Hepatocyte (in vitro differentiated cells): ENCODE data around the gene PNMA6F. TPM values are rescaled to one million over a fixed set of nuclear protein-coding genes. Genes with fewer than 3 reads are reported as not detected.
"Not testable (repeated sequence)": the region's sequence is repeated elsewhere in the genome, so short reads cannot be mapped to it uniquely, and the experiment has no call there.

Source experiments
- DNase-seq: peaks from one replicate; pipeline ENCODE4 v3.0.0-alpha.2; 2016; ENCODE audit warnings: low spot score
- H2AFZ ChIP-seq: fragments of 200-600 bp; sonication (generic); 2 replicates; pipeline ENCODE4 v1.6.0; 2016; ENCODE audit warnings: antibody characterized with exemption, mild to moderate bottlenecking
- H3K27ac ChIP-seq: fragments of 200-600 bp; sonication (generic); 2 replicates; pipeline ENCODE4 v1.5.1; 2016; ENCODE audit warnings: mild to moderate bottlenecking
- H3K27me3 ChIP-seq: fragments of 200-600 bp; sonication (generic); 2 replicates; pipeline ENCODE4 v1.6.1; 2016
- H3K36me3 ChIP-seq: fragments of 200-600 bp; sonication (generic); replicated peaks from 2 replicates; pipeline ENCODE4 v1.5.1; 2016; ENCODE audit warnings: low read depth; ENCODE audit not compliant: insufficient read depth
- H3K4me1 ChIP-seq: fragments of 200-600 bp; sonication (generic); 2 replicates; pipeline ENCODE4 v1.5.1; 2016; ENCODE audit warnings: mild to moderate bottlenecking, moderate library complexity; ENCODE audit not compliant: insufficient read depth
- H3K4me2 ChIP-seq: fragments of 200-600 bp; sonication (generic); 2 replicates; pipeline ENCODE4 v1.6.0; 2016
- H3K4me3 ChIP-seq: fragments of 200-600 bp; sonication (generic); 2 replicates; pipeline ENCODE4 v1.5.1; 2016; ENCODE audit warnings: mild to moderate bottlenecking
- H3K79me2 ChIP-seq: fragments of 200-600 bp; sonication (generic); 2 replicates; pipeline ENCODE4 v1.6.0; 2017; ENCODE audit warnings: mild to moderate bottlenecking
- H3K9me2 ChIP-seq: fragments of 200-600 bp; sonication (generic); replicated peaks from 2 replicates; pipeline ENCODE4 v1.6.0; 2017; ENCODE audit warnings: mild to moderate bottlenecking; ENCODE audit not compliant: insufficient read depth
- H3K9me3 ChIP-seq: fragments of 200-600 bp; sonication (generic); 2 replicates; pipeline ENCODE4 v1.5.1; 2016; ENCODE audit warnings: low read depth, mild to moderate bottlenecking
- H4K20me1 ChIP-seq: fragments of 200-600 bp; sonication (generic); 2 replicates; pipeline ENCODE4 v1.6.0; 2016; ENCODE audit warnings: mild to moderate bottlenecking; ENCODE audit not compliant: insufficient read depth, poor library complexity, severe bottlenecking
- CTCF ChIP-seq: fragments of 200-600 bp; sonication (generic); IDR thresholded peaks from 2 replicates; pipeline ENCODE4 v1.5.1; 2016; ENCODE audit warnings: antibody characterized with exemption, mild to moderate bottlenecking; ENCODE audit not compliant: poor library complexity
- EZH2 ChIP-seq: fragments of 200-600 bp; sonication (generic); IDR thresholded peaks from 2 replicates; pipeline ENCODE4 v1.6.1; 2016; ENCODE audit warnings: antibody characterized with exemption, mild to moderate bottlenecking, borderline replicate concordance
- EZH2phosphoT487 ChIP-seq: fragments of 200-600 bp; sonication (generic); IDR thresholded peaks from one replicate; pipeline ENCODE4 v1.6.1; 2018; ENCODE audit warnings: antibody characterized with exemption, mild to moderate bottlenecking, low read depth, moderate library complexity; ENCODE audit not compliant: unreplicated experiment, severe bottlenecking
- WGBS: methylation state at CpG from one replicate; pipeline ENCODE4 v1.1.6; 2016; ENCODE audit warnings: low lambda C conversion rate; ENCODE audit errors: missing lambda C conversion rate; 5-methylcytosine and 5-hydroxymethylcytosine counted together
- polyA plus RNA-seq: library from polyadenylated mRNA; unstranded; fragments of >200 nt; fragmentation: Nextera tagmentation; extraction: Ambion mirVana; gene quantifications from 2 replicates; pipeline ENCODE4 v1.2.1, GENCODE V29; 2016
- total RNA-seq: library from RNA; depleted of rRNA; stranded (reverse); fragments of >200 nt; gene quantifications from 2 replicates; pipeline ENCODE4 v1.2.3, GENCODE V29; 2014

The PNMA6F gene
- total and polyA plus RNA-seq, 2 experiments from 2014 or later: not detected

GRCh38 chrX:153301746-153302145 is 19.8 kb downstream of the PNMA6F start:
- WGBS: 82% methylated on average over 3 of the region's 3 CpGs
- Histone ChIP-seq H3K4me1 (no peaks in the 10 kb centered on the region), H3K9me3 (no peaks in the 10 kb centered on the region), H3K36me3 (no peaks in the 10 kb centered on the region), H3K4me2 (no peak overlapping the region), H3K9me2 (no peaks in the 10 kb centered on the region), H3K27ac (no peak overlapping the region), H2AFZ (no peak overlapping the region), H3K27me3 (no peaks in the 10 kb centered on the region), H3K4me3 (no peak overlapping the region), H3K79me2 (no peaks in the 10 kb centered on the region), H4K20me1 (no peaks in the 10 kb centered on the region)
- no peak for DNase-seq
- TF ChIP-seq EZH2 (no peak), CTCF (no peak)

GRCh38 chrX:153299855-153300254 is 21.7 kb downstream of the PNMA6F start:
- no peaks in the 10 kb centered on the region for H3K27me3 ChIP-seq
- no peak for DNase-seq
- no peak overlapping the region for H3K4me3 ChIP-seq
- H3K9me3 ChIP-seq: no peaks in the 10 kb centered on the region
- H3K36me3 ChIP-seq: no peaks in the 10 kb centered on the region
- TF ChIP-seq CTCF (no peak), EZH2 (no peak), EZH2phosphoT487 (no peak)
- no peaks in the 10 kb centered on the region for H3K9me2 ChIP-seq
- no peaks in the 10 kb centered on the region for H3K4me1 ChIP-seq
- no peak overlapping the region for H3K4me2 ChIP-seq
- 61% methylated on average over 5 of the region's 5 CpGs for WGBS
- no peaks in the 10 kb centered on the region for H3K79me2 ChIP-seq
- no peaks in the 10 kb centered on the region for H4K20me1 ChIP-seq
- no peak overlapping the region for H2AFZ ChIP-seq
- H3K27ac ChIP-seq: no peak overlapping the region

GRCh38 chrX:153297376-153297775 is 24.2 kb downstream of the PNMA6F start:
- Histone ChIP-seq H3K79me2 (no peaks in the 10 kb centered on the region), H3K9me2 (no peaks in the 10 kb centered on the region), H2AFZ (no peak overlapping the region), H3K4me1 (no peaks in the 10 kb centered on the region), H3K27ac (no peak overlapping the region), H3K4me2 (no peak overlapping the region), H3K27me3 (no peaks in the 10 kb centered on the region), H3K36me3 (no peaks in the 10 kb centered on the region), H4K20me1 (no peaks in the 10 kb centered on the region), H3K9me3 (no peaks in the 10 kb centered on the region), H3K4me3 (no peak overlapping the region)
- WGBS: 52% methylated on average over 1 of the region's 1 CpG
- DNase-seq: no peak
- TF ChIP-seq CTCF (no peak), EZH2 (no peak), EZH2phosphoT487 (no peak)

- not testable (repeated sequence) for H3K4me1 ChIP-seq, DNase-seq, H3K27ac ChIP-seq, H4K20me1 ChIP-seq, H3K79me2 ChIP-seq, H3K4me2 ChIP-seq, H3K27me3 ChIP-seq, H3K4me3 ChIP-seq, H3K9me3 ChIP-seq, H2AFZ ChIP-seq, H3K9me2 ChIP-seq, H3K36me3 ChIP-seq
- WGBS: 77% methylated on average over 3 of the region's 8 CpGs
Observed at GRCh38 chrX:153293485-153294071, 28.0 kb downstream of the PNMA6F start.

GRCh38 chrX:153288807-153289206 is 32.8 kb downstream of the PNMA6F start:
- not testable (repeated sequence) for H4K20me1 ChIP-seq, DNase-seq, H3K79me2 ChIP-seq

GRCh38 chrX:153285678-153286077 is 35.9 kb downstream of the PNMA6F start:
- not testable (repeated sequence) for H3K4me2 ChIP-seq, DNase-seq, H3K27ac ChIP-seq, H3K36me3 ChIP-seq, H3K9me2 ChIP-seq, H3K4me1 ChIP-seq, H2AFZ ChIP-seq, H3K9me3 ChIP-seq, H3K4me3 ChIP-seq, H3K27me3 ChIP-seq, H4K20me1 ChIP-seq, H3K79me2 ChIP-seq
- no CpG with 5 or more reads among the region's 8 CpGs for WGBS

More at GRCh38 chrX:153288807-153289206, 32.8 kb downstream of the PNMA6F start:
- not testable (repeated sequence) for H3K27ac ChIP-seq, H3K27me3 ChIP-seq, H3K4me2 ChIP-seq, H3K36me3 ChIP-seq, H3K9me3 ChIP-seq, H3K9me2 ChIP-seq, H3K4me1 ChIP-seq, H3K4me3 ChIP-seq, H2AFZ ChIP-seq
- no CpG with 5 or more reads among the region's 2 CpGs for WGBS
